Myocyte (in vitro differentiated cells): ENCODE measurements around the gene DYSF. TPM values are rescaled to one million over a fixed set of nuclear protein-coding genes. Genes with fewer than 3 reads are reported as not detected.
A peak's percentile ranks its signal among the peaks of the same experiment; 100 is the strongest.

ENCODE experiments used
- DNase-seq: peaks from one replicate; pipeline ENCODE4 v3.0.0-alpha.2; 2012; ENCODE audit warnings: low read depth
- total RNA-seq: library from RNA; depleted of rRNA; stranded (reverse); fragments of >200 nt; gene quantifications from 2 replicates; pipeline ENCODE4 v1.2.3, GENCODE V29; 2014

DYSF gene
- total RNA-seq, 1 donor from 2014 or later = 114 TPM

- no peak for DNase-seq
These were observed 249.0 kb downstream of the DYSF start for GRCh38 chr2:71702071-71702970.

- peak; percentile 36 for DNase-seq
These were observed 249.9 kb downstream of the DYSF start for GRCh38 chr2:71702971-71703898.

GRCh38 chr2:71704131-71704561 is 250.8 kb downstream of the DYSF start:
- DNase-seq = no peak

GRCh38 chr2:71704688-71705087 is 251.3 kb downstream of the DYSF start:
- no peak for DNase-seq

GRCh38 chr2:71705171-71705960 is 252.0 kb downstream of the DYSF start:
- DNase-seq = peak; percentile 39

- DNase-seq = no peak
These were observed 252.8 kb downstream of the DYSF start for GRCh38 chr2:71706121-71706520.

- DNase-seq = no peak
These were observed 253.5 kb downstream of the DYSF start for GRCh38 chr2:71706836-71707235.

- DNase-seq = peak; percentile 21
These were observed 257.2 kb downstream of the DYSF start for GRCh38 chr2:71710367-71711132.

- DNase-seq = peak; percentile 26
These were observed 257.9 kb downstream of the DYSF start for GRCh38 chr2:71711133-71711855.

GRCh38 chr2:71712158-71712818 is 258.9 kb downstream of the DYSF start:
- DNase-seq = no peak

- peak; percentile 98 for DNase-seq
These were observed 260.5 kb downstream of the DYSF start for GRCh38 chr2:71713581-71714580.

- DNase-seq = no peak
These were observed 261.4 kb downstream of the DYSF start for GRCh38 chr2:71714601-71715240.

GRCh38 chr2:71715241-71715750 is 261.9 kb downstream of the DYSF start:
- DNase-seq = no peak

- DNase-seq = no peak
These were observed 262.8 kb downstream of the DYSF start for GRCh38 chr2:71715951-71716696.

- peak; percentile 98 for DNase-seq
These were observed 263.6 kb downstream of the DYSF start for GRCh38 chr2:71716697-71717624.
